ENCODE measurements around the gene GFPT1.

The GFPT1 gene

DNA sequence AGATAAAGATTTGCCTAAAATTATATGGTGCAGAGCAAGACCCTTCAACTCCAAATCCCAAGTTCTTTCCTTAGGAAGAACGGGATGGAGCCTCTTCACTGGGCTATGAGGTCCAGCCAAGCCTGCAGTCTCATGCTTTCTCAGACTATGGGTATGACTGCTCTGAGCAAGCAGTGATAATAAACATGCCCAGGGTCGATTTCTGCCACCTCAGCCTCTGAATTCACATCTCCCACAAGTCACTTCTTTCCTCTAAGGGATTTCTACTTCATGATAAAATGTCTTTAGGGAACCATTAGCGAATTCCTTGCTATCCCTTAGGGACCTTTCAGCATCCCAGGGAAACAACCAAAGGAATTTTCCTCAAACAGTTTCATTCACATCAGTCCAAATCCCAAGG is 94.8 kb downstream of the GFPT1 start:
- no peaks in the 10 kb centered on the region for H3K79me2 ChIP-seq (ENCODE audit: insufficient read depth, low read length)
- no peak overlapping the region for H3K9ac ChIP-seq (ENCODE audit: low read length)
- H3F3A ChIP-seq (ENCODE audit: insufficient read depth) = no peaks in the 10 kb centered on the region
- TF ChIP-seq EZH2phosphoT487 (conservative IDR thresholded peaks at IDR 0.05; ENCODE audit: low read length) = no peak
- TF ChIP-seq, protein P1, sequence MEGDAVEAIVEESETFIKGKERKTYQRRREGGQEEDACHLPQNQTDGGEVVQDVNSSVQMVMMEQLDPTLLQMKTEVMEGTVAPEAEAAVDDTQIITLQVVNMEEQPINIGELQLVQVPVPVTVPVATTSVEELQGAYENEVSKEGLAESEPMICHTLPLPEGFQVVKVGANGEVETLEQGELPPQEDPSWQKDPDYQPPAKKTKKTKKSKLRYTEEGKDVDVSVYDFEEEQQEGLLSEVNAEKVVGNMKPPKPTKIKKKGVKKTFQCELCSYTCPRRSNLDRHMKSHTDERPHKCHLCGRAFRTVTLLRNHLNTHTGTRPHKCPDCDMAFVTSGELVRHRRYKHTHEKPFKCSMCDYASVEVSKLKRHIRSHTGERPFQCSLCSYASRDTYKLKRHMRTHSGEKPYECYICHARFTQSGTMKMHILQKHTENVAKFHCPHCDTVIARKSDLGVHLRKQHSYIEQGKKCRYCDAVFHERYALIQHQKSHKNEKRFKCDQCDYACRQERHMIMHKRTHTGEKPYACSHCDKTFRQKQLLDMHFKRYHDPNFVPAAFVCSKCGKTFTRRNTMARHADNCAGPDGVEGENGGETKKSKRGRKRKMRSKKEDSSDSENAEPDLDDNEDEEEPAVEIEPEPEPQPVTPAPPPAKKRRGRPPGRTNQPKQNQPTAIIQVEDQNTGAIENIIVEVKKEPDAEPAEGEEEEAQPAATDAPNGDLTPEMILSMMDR (IDR thresholded peaks at IDR 0.05; ENCODE audit: insufficient read depth, low read length, poor library complexity, severe bottlenecking) = no peak
- no peak overlapping the region for H3K4me3 ChIP-seq (ENCODE audit: insufficient read depth, low read length, poor library complexity, severe bottlenecking)
- no peaks in the 10 kb centered on the region for H3K36me3 ChIP-seq (ENCODE audit: low read length)
- no peaks in the 10 kb centered on the region for H3K9me2 ChIP-seq (replicated peaks; ENCODE audit: insufficient read depth, low read length)
- H3K4me2 ChIP-seq (ENCODE audit: low read depth, low read length, poor library complexity, severe bottlenecking) = no peak overlapping the region
- H4K20me1 ChIP-seq (ENCODE audit: low read depth, low read length) = no peaks in the 10 kb centered on the region
- no peaks in the 10 kb centered on the region for H3K9me3 ChIP-seq (ENCODE audit: insufficient read depth, low read length)
- H3K27me3 ChIP-seq (ENCODE audit: low read length) = no peaks in the 10 kb centered on the region
- no peak overlapping the region for H3K27ac ChIP-seq (ENCODE audit: low read depth, low read length)
- no peak overlapping the region for H2AFZ ChIP-seq (ENCODE audit: low read depth, low read length, severe bottlenecking)

DNA sequence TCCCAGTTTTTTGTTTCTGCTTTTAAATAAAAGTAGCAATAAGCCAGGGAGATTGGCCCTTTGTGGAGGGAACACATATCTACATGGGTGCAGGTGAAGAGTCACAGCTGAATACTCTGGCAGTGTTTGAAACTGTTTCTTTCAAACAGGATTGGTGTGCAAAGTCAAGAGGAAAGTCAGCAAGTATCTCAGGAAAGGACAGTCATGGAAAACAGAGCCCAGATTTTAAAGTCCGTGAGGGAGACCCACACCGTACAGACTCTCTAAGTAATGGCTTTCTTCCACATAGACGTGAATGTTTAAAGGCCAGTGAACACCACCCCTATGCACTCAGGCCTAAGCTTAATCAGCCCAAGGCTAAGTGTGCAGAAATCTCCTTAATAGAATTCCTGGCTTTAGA is 95.3 kb downstream of the GFPT1 start:
- H3K27ac ChIP-seq (ENCODE audit: low read depth, low read length) = no peak overlapping the region
- no peak overlapping the region for H3K4me3 ChIP-seq (ENCODE audit: insufficient read depth, low read length, poor library complexity, severe bottlenecking)
- no peaks in the 10 kb centered on the region for H3K36me3 ChIP-seq (ENCODE audit: low read length)
- no peaks in the 10 kb centered on the region for H3K79me2 ChIP-seq (ENCODE audit: insufficient read depth, low read length)
- TF ChIP-seq, protein P1 (IDR thresholded peaks at IDR 0.05; ENCODE audit: insufficient read depth, low read length, poor library complexity, severe bottlenecking) = no peak
- no peak for TF ChIP-seq EZH2phosphoT487 (conservative IDR thresholded peaks at IDR 0.05; ENCODE audit: low read length)
- no peak overlapping the region for H2AFZ ChIP-seq (ENCODE audit: low read depth, low read length, severe bottlenecking)
- no peaks in the 10 kb centered on the region for H3K9me2 ChIP-seq (replicated peaks; ENCODE audit: insufficient read depth, low read length)
- H3K4me2 ChIP-seq (ENCODE audit: low read depth, low read length, poor library complexity, severe bottlenecking) = no peak overlapping the region
- no peaks in the 10 kb centered on the region for H3F3A ChIP-seq (ENCODE audit: insufficient read depth)
- H3K9ac ChIP-seq (ENCODE audit: low read length) = no peak overlapping the region
- H3K27me3 ChIP-seq (ENCODE audit: low read length) = no peaks in the 10 kb centered on the region
- H3K9me3 ChIP-seq (ENCODE audit: insufficient read depth, low read length) = no peaks in the 10 kb centered on the region
- H4K20me1 ChIP-seq (ENCODE audit: low read depth, low read length) = no peaks in the 10 kb centered on the region

DNA sequence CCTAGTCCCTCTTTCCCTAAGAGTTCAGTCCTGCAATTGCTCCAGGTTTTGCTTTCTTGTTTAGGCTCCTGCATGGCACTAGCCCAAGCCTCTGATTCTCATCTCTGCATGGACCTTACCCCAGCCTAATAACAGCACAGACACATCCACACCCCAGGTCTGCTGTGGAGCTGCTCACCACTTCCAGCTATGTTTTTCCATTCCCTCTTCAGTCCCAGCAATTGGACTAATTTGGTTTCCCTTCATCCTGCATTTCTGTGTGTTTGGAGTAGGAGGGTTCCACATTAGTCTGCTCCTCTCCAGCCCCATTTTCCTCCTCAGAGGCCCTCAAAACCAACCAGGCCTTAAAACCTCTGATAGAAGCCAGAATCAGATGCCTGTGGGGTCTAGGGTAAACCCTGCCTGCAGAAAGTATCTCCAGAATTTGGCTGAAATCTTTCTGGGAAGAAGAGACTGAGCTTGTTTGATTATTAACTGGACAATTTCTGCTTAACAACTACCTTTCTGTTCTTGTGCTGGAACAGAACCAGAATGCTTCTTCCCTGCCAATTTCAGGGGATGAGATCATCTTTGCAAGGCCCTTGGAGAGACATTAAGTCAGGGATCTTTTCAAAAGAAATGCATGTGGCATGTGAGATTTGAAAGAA is 95.9 kb downstream of the GFPT1 start:
- Histone ChIP-seq H3K4me3 (ENCODE audit: insufficient read depth, low read length, poor library complexity, severe bottlenecking) (no peak overlapping the region), H3K27ac (ENCODE audit: low read depth, low read length) (no peak overlapping the region), H2AFZ (ENCODE audit: low read depth, low read length, severe bottlenecking) (no peak overlapping the region), H3K79me2 (ENCODE audit: insufficient read depth, low read length) (no peaks in the 10 kb centered on the region), H4K20me1 (ENCODE audit: low read depth, low read length) (no peaks in the 10 kb centered on the region), H3K4me2 (ENCODE audit: low read depth, low read length, poor library complexity, severe bottlenecking) (no peak overlapping the region), H3K9me2 (replicated peaks; ENCODE audit: insufficient read depth, low read length) (no peaks in the 10 kb centered on the region), H3K9me3 (ENCODE audit: insufficient read depth, low read length) (no peaks in the 10 kb centered on the region), H3K9ac (ENCODE audit: low read length) (no peak overlapping the region), H3K36me3 (ENCODE audit: low read length) (no peaks in the 10 kb centered on the region), H3K27me3 (ENCODE audit: low read length) (no peaks in the 10 kb centered on the region), H3F3A (ENCODE audit: insufficient read depth) (no peaks in the 10 kb centered on the region)
- TF ChIP-seq EZH2phosphoT487 (conservative IDR thresholded peaks at IDR 0.05; ENCODE audit: low read length) = no peak
- TF ChIP-seq, protein P1 (IDR thresholded peaks at IDR 0.05; ENCODE audit: insufficient read depth, low read length, poor library complexity, severe bottlenecking) = no peak

Data from SU-DHL-6 (cell line).